HUES48 (cell line): ENCODE data around the gene BCDIN3D.

ENCODE experiments used
- H3K27ac ChIP-seq: one replicate; pipeline ENCODE4 v1.7.0; 2013; ENCODE audit warnings: low read depth, low read length, inconsistent platforms
- H3K27me3 ChIP-seq: 2 replicates; pipeline ENCODE4 v1.6.1; 2013; ENCODE audit warnings: mild to moderate bottlenecking, low read length; ENCODE audit not compliant: control insufficient read depth, insufficient read depth
- H3K36me3 ChIP-seq: 2 replicates; pipeline ENCODE4 v1.6.1; 2013; ENCODE audit warnings: low read length; ENCODE audit not compliant: control insufficient read depth, insufficient read depth
- H3K4me1 ChIP-seq: 2 replicates; pipeline ENCODE4 v1.6.1; 2013; ENCODE audit warnings: mild to moderate bottlenecking, low read length; ENCODE audit not compliant: control insufficient read depth, insufficient read depth
- H3K4me3 ChIP-seq: 2 replicates; pipeline ENCODE4 v1.5.1; 2013; ENCODE audit warnings: mild to moderate bottlenecking, low read depth, low read length
- H3K9ac ChIP-seq: 2 replicates; pipeline ENCODE4 v1.6.1; 2013; ENCODE audit warnings: mild to moderate bottlenecking, low read depth, low read length, moderate library complexity
- H3K9me3 ChIP-seq: 2 replicates; pipeline ENCODE4 v1.6.1; 2013; ENCODE audit warnings: low read length; ENCODE audit not compliant: control insufficient read depth, insufficient read depth

BCDIN3D gene

DNA sequence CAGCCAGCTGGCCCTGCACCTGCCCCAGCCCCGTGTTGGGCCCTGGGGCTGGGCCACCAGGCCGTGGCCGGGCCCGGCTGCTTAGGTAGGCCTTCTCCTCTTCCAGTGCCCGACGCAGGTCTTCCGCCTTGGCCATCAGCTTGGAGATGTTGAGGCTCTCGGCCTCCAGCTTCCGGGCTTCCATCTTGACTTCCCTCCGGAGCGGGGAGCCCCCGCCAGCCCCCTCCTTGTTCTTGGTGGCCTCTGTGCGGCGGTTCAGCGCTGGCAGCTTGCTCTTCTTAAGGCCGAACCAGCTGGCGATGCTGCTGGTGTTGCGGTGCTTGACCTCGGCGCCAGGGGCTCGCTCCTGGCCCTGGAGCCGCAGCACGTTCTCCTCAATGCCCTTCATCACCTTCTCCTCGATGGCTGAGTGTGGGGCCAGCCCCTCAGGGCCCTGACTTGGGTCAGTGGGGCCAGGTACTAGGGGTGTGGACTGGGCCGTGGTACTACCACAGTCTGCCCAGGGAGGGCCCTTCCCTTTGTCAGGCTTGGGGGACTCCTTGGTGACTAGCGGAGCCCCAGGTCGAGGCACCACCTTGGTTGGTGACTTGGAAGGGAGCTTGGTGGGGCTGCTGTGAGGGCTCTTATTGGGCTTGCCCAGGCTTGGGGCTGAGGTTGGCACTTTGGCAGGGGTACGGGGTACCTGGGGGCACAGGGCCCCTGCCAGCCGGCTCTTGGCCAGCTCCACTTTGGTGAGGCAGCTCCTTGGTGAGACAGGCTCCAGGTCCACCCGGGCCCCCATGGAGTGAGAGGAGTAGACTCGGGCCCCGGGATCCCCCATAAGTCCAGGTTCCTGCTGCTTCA lies 47.9 kb downstream of the BCDIN3D start:
- H3K9ac ChIP-seq = no peak overlapping the region
- no peaks in the 10 kb centered on the region for H3K4me1 ChIP-seq
- H3K27ac ChIP-seq = no peak overlapping the region
- no peaks in the 10 kb centered on the region for H3K27me3 ChIP-seq
- no peaks in the 10 kb centered on the region for H3K9me3 ChIP-seq
- H3K36me3 ChIP-seq = peaks cover 28% of the 10 kb centered on the region
- no peak overlapping the region for H3K4me3 ChIP-seq

DNA sequence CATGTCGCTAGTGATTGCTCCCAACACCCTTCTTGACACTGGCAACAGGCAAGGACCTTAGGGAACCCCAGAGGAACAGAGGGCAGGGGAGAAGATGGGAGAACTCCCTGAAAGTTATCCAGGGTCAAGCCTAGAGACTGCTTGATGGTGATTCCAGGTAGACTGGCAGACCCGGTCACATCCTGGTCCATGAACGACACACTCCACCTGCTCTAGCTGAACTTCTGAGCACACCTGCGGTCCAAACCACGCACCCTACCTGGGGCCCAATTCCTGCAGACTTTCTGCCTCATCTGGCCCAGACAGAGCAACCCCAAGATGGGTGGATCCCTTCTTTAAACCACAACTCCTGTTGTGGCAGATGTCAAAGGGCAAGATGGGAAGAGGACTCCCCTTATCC lies 48.9 kb downstream of the BCDIN3D start:
- H3K9ac ChIP-seq = no peak overlapping the region
- H3K9me3 ChIP-seq = no peaks in the 10 kb centered on the region
- peaks cover 28% of the 10 kb centered on the region for H3K36me3 ChIP-seq
- no peaks in the 10 kb centered on the region for H3K27me3 ChIP-seq
- no peak overlapping the region for H3K4me3 ChIP-seq
- no peak overlapping the region for H3K27ac ChIP-seq
- no peaks in the 10 kb centered on the region for H3K4me1 ChIP-seq

DNA sequence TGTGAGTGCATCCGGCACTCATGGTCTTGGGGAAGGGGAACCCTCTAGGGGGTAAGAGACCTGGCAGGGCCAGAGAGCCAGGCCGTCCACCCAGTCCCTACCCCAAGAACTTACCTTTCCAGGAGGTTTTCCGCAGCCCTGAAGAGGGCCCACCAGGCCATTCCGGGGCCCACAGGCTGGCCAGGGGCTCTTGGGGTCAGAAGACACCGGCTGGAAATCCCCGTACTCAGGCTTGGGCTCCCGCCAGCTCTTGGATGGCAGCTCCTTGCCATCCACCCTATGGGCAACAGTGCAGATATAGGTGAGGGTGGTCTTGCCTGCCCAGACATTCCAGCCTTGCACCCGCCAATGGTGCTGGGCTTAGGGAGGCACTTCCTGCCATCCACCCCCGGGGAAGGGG lies 49.3 kb downstream of the BCDIN3D start:
- no peak overlapping the region for H3K4me3 ChIP-seq
- no peaks in the 10 kb centered on the region for H3K4me1 ChIP-seq
- no peaks in the 10 kb centered on the region for H3K9me3 ChIP-seq
- no peak overlapping the region for H3K9ac ChIP-seq
- no peak overlapping the region for H3K27ac ChIP-seq
- no peaks in the 10 kb centered on the region for H3K27me3 ChIP-seq
- H3K36me3 ChIP-seq = peaks cover 25% of the 10 kb centered on the region

DNA sequence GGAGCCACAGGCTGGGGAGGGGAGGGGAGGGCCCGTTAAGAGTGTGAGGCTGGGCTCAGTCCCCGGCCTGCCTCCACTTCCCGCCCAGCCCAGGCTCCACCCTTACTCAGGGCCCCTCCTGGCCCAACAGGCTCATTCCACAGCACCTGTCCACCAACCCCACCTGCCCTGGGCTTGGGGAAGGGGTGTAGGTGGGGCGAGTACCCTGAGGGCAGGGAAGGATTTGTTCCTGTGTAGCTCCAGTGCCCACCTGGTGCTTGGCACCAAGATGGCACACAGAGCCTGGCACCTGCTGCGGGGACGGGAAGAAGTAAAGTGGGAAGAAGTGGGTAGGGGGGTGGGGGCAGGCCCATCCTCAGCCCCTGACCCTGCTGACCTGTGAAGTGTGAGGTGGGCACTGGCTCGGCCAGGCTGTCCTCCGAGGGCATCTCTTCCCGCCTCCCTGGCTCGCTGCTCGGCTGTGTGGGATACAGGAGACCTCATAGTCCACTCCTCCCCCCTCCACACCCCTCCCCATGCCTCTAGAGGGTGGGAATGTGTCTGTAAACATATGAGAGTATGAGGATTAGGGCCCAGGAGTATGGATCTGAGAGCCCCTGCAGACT lies 49.8 kb downstream of the BCDIN3D start:
- Histone ChIP-seq H3K27ac (no peak overlapping the region), H3K9ac (no peak overlapping the region), H3K27me3 (no peaks in the 10 kb centered on the region), H3K4me3 (no peak overlapping the region), H3K9me3 (no peaks in the 10 kb centered on the region), H3K4me1 (no peaks in the 10 kb centered on the region), H3K36me3 (peaks cover 19% of the 10 kb centered on the region)

DNA sequence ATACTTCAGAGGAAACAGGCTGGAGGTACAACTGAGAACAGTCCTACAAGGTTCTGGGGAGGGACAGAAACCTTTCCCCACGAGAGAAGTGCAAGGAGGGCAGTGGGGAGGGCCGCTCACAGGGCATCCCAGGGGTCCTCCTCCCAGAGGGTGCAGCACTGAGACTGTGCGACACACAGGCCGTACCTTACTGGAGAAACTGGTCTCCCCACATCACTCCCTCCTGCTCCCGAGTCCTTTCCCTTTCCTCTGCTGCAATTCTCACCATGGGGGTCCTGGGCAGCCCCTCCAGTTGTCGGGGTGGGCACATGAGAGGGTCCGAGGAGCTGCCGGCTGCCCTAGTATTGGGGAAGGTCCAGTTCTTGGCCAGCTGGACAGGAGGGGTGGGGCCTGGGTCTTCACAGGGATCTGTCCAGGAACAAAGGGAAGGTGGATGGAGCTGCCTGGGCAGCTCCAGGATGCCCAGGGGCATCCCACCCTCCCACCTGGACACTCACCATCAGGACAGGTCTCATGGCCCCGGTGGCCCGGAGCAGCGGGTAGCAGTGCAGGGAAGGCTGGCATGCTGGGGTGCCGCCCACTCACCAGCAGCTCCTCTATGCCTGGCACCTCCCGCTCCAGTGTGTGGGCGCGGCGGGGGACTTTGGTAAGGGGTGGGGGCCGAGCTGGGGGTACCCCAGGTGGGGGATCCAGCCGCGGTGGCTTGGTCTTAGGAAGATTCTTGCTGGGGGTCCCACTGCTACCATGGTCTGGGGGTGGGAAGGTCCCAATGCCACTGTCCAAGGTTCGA lies 50.5 kb downstream of the BCDIN3D start:
- no peaks in the 10 kb centered on the region for H3K9me3 ChIP-seq
- H3K4me3 ChIP-seq = no peak overlapping the region
- H3K4me1 ChIP-seq = no peaks in the 10 kb centered on the region
- H3K9ac ChIP-seq = no peak overlapping the region
- no peaks in the 10 kb centered on the region for H3K27me3 ChIP-seq
- H3K27ac ChIP-seq = no peak overlapping the region
- H3K36me3 ChIP-seq = peaks cover 12% of the 10 kb centered on the region

DNA sequence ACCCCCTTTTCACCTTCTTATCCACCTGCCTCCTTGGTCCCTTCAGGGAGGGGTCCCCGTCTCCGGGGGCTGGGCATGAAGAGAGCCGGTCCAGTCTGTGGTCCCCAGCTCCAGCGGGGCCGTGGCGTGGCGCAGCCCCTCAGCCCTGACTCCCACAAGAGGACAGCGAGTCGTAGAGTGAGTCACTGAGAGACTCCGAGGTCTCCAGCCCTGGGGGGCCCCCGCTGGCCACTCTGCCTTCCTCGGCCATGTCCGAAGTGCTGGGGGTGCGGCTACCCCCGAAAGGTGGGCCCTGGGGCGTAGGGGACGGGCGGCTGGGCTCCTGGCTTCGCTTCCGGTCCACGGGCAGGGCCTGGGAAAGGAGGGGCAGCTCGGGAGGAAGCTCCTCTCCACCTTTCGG lies 51.2 kb downstream of the BCDIN3D start:
- Histone ChIP-seq H3K4me3 (no peak overlapping the region), H3K27me3 (no peaks in the 10 kb centered on the region), H3K4me1 (no peaks in the 10 kb centered on the region), H3K9me3 (no peaks in the 10 kb centered on the region), H3K9ac (no peak overlapping the region), H3K27ac (no peak overlapping the region), H3K36me3 (peaks cover 6% of the 10 kb centered on the region; the same call in 1 of the 2 replicates)

DNA sequence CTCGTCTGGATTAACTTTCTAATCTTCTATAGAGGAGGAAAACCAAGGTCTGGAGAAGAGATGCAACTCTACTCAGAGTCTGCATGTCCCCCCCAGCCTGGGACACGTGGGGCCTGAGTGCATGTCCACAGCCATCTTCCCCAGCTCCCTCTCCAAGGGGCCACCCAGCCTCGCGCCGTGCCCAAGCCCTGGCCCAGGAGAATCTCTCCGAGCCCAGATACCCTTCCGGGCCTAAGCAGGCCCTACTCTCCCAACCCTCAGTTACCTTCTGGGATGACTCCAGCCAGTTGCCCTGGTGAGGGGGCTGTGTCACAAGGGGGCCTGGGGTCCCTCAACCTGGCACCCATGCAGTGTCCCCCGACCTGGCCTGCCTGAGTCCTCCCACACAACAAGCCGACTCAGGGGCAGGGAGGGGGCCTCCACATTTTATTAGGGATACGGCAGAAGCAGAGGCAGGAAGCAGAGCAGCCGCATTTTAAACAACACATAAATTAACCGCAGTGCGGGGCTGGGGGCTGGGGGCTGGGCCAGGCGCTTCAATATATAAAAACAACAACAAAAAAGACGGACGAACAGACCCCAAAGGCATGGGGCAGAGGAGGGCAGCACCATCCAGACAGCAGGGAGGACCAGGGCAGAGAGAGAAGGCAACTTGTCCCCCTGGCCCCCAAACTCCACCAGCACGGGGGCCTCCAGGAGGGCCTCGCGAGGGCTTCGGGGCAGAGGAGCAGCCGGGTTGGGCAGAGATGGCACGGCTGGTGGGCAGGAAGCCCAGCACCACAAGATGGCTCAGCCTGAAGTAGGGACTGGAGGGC lies 52.0 kb downstream of the BCDIN3D start:
- H3K9ac ChIP-seq = no peak overlapping the region
- 0 out of 2 replicates have a peak, but pooled peaks cover 2% of the 10 kb centered on the region for H3K36me3 ChIP-seq
- no peaks in the 10 kb centered on the region for H3K9me3 ChIP-seq
- H3K4me3 ChIP-seq = no peak overlapping the region
- no peak overlapping the region for H3K27ac ChIP-seq
- no peaks in the 10 kb centered on the region for H3K27me3 ChIP-seq
- H3K4me1 ChIP-seq = no peaks in the 10 kb centered on the region

DNA sequence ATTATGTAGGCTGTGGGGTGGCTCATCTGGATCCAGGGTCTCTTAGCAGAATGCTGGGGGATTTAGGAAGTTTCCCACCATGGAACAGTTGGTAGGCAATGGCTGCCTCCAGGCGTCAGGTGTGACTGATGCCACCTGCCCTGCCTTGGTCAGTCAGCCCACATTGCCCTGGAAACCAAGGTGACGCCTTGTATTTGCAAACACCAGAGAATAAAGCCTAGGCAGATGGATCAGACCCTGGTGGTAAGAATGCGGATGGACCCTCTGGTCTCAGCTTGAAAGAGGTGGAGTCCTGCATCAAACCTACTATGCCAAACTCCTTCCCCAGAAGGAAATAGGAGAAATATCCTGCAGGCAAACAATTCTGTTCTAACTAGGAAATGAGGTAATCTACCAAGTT lies 52.9 kb downstream of the BCDIN3D start:
- Histone ChIP-seq H3K27ac (no peak overlapping the region), H3K4me3 (no peak overlapping the region), H3K9me3 (no peaks in the 10 kb centered on the region), H3K9ac (no peak overlapping the region), H3K36me3 (no peaks in the 10 kb centered on the region), H3K27me3 (no peaks in the 10 kb centered on the region), H3K4me1 (no peaks in the 10 kb centered on the region)

DNA sequence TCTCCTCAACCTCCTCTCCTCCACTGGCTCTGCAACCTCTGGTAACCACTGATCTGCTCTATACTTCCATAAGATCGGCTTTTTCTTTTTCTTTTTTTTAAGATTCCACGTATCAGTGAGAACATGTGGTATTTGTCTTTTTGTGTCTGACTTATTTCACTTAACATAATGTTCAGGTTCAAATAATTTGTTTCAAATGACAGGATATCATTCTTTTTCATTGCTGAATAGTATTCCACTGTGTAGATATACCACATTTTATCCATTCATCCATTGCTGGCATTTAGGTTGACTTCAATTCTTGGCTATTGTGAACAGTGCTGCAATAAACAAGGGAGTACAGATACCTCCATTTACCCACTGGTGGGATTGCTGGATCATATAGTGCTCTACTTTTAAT lies 55.2 kb downstream of the BCDIN3D start:
- no peak overlapping the region for H3K4me3 ChIP-seq
- no peak overlapping the region for H3K27ac ChIP-seq
- no peaks in the 10 kb centered on the region for H3K9me3 ChIP-seq
- no peak overlapping the region for H3K9ac ChIP-seq
- H3K36me3 ChIP-seq = no peaks in the 10 kb centered on the region
- H3K27me3 ChIP-seq = no peaks in the 10 kb centered on the region
- H3K4me1 ChIP-seq = no peaks in the 10 kb centered on the region
